ENCODE measurements around the gene ENO2.

ENO2 gene

DNA sequence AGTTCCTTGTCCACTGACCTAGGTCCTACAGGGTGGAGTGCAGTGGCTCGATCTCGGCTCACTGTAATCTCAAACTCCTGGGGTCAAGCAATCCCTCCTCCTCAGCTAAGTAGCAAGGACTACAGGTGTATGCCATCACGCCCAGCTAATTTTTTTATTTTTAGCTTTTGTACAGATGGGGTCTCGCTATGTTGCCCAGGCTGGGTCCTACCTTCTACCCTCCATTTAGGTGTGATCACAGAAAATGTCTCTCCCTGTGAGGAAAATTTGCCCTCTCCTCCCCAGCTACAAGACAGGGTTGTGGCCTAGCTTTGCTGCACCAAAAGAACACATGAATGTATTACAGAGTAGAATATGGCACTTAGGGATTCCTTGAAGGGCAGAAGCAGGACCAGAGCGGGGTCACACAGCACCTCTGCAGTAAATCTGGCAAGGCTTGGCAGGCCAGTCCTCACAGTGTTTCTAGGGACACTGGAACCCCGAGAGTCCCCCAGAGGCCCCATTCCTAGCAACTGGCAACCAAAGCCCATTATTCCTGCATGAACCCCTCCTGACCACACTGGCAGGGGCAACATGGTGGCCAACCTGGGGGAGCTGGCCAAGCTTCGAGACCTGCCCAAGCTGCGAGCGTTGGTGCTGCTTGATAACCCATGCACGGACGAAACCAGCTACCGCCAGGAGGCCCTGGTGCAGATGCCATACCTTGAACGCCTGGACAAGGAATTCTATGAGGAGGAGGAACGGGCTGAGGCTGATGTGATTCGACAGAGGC, 2.0 kb upstream of the ENO2 start:
- DNase-seq (ENCODE audit: low read depth, low spot score) = no peak

DNA sequence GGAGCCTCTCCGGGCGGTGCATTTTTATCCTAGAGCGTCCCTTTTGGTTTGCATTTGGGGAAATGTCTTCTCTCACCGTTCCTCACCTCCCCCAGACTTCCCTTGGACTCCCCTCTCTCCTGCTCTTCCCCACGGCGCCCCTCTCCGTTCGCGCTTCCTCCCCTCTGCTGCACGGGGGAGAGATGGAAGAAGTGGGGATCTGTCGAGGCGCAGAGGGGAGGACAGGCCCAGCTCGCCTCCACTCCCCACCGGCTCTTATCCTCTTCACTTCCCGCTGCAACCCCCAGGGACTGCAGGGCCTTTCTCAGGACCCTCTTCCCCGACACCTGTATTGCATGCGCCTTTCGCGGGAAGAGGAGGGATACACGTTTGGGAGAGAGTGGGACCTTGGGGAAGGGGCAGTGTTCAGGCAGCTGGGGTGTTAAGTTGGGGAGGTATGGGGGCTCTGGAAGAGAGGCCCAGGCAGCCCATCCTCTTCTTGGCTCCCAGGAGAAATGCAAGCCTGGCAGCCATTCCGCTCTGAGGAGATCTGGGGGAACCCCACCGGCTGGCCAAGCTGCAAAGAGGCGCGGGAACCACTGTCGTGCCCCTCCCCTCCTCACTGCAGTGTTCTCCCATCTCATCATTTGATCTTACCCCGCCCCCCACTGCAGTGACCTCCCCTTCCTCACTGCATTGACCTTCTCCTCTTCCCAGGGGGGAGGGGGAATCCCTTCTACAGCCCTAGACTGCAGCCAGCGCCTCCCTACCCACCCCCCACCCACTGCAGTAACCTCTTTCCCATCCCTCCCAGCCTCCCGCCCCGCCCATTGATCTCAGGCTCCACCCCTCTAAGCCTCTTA, 788 bp downstream of the ENO2 start:
- DNase-seq (ENCODE audit: low read depth, low spot score) = peak; percentile 79

DNA sequence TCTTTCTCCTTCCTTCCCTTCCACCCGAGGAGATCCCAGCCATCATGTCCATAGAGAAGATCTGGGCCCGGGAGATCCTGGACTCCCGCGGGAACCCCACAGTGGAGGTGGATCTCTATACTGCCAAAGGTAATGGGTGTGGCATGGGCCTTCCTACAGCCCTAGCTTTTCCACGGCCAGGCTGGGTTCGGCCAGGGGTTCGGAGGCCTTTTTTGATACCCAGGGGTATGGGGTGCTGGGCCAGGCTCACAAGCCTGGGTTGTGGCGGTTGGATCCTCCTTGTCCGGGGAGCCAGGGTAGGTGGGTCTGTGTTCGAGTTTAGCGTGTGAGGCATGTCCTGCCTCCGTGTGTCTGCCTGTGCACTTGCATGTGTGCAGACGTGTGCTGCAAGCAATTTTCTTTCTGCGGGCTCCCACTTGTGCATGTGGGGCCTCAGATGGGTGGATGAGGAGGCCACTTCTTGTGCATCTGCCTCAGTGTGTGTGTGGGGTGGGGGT, 1.5 kb downstream of the ENO2 start:
- no peak for DNase-seq (ENCODE audit: low read depth, low spot score)

DNA sequence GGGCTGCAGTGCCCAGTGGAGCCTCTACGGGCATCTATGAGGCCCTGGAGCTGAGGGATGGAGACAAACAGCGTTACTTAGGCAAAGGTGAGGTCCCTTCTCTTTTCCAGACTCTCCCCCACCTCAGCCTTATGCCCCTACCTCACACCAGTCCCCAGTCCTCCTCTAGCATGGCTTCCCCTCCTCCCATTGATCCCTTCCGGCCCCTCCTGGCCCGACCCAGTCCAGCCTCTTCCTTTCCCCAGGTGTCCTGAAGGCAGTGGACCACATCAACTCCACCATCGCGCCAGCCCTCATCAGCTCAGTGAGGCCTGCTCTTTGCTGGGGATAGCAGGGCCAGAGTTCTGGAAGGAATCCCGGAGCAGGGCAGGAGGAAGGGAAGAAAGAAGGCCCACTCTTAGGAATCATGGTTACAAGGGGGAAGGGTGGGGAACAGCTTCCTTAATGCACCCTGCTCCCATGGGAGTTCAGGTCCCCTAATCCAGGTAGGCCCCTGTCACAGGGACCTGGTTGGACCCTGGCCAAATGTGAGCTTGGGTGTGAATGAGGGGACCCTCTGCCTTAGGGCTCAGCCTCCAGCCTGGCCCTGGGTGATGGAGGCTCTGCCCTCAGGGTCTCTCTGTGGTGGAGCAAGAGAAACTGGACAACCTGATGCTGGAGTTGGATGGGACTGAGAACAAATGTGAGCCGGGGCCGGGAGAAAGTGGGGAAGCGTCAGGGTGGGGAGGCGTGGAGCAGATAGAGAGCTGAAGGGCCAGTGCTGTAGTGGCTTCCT, 2.2 kb downstream of the ENO2 start:
- DNase-seq (ENCODE audit: low read depth, low spot score) = no peak

DNA sequence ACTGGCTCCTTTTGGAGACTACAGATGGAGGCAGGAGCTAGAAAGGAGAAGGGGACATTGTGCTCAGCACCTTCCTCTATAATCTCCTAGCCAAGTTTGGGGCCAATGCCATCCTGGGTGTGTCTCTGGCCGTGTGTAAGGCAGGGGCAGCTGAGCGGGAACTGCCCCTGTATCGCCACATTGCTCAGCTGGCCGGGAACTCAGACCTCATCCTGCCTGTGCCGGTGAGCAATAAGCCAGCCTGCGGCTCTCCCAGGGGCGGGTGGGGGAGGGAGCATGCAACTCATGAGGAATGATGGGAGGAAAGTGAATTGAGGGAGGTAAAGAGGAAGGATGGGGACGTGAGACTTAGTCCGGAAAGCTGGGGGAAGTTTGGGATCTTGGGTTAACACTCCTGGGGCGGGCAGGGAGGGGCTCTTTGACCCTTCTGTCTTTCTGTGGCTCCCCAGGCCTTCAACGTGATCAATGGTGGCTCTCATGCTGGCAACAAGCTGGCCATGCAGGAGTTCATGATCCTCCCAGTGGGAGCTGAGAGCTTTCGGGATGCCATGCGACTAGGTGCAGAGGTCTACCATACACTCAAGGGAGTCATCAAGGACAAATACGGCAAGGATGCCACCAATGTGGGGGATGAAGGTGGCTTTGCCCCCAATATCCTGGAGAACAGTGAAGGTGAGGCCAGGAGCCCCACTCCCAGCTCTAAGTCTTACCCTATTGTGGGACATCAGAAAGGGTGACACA, 3.3 kb downstream of the ENO2 start:
- DNase-seq (ENCODE audit: low read depth, low spot score) = peak; percentile 39

DNA sequence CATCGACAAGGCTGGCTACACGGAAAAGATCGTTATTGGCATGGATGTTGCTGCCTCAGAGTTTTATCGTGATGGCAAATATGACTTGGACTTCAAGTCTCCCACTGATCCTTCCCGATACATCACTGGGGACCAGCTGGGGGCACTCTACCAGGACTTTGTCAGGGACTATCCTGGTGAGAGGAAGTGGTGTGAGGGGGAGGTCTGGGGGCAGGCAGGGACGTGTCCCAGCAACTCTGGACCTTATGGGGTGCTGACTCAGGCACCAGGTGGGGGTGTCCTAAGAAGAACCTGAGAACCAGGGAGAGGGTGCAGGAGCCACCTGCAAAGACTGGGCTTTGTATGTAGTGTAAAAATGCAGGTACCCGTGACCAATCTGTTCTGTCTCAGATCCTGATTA, 5.2 kb downstream of the ENO2 start:
- no peak for DNase-seq (ENCODE audit: low read depth, low spot score)

DNA sequence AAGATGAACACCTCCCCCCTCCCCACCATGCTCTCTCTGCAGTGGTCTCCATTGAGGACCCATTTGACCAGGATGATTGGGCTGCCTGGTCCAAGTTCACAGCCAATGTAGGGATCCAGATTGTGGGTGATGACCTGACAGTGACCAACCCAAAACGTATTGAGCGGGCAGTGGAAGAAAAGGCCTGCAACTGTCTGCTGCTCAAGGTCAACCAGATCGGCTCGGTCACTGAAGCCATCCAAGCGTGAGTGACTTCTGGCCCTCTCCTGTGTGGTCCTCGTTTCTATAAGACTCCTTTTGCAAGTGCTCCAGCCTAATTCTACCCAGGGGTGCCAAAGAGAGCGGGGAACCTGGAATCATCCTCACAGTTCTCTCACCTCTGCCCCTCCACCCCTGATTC, 7.2 kb downstream of the ENO2 start:
- no peak for DNase-seq (ENCODE audit: low read depth, low spot score)

DNA sequence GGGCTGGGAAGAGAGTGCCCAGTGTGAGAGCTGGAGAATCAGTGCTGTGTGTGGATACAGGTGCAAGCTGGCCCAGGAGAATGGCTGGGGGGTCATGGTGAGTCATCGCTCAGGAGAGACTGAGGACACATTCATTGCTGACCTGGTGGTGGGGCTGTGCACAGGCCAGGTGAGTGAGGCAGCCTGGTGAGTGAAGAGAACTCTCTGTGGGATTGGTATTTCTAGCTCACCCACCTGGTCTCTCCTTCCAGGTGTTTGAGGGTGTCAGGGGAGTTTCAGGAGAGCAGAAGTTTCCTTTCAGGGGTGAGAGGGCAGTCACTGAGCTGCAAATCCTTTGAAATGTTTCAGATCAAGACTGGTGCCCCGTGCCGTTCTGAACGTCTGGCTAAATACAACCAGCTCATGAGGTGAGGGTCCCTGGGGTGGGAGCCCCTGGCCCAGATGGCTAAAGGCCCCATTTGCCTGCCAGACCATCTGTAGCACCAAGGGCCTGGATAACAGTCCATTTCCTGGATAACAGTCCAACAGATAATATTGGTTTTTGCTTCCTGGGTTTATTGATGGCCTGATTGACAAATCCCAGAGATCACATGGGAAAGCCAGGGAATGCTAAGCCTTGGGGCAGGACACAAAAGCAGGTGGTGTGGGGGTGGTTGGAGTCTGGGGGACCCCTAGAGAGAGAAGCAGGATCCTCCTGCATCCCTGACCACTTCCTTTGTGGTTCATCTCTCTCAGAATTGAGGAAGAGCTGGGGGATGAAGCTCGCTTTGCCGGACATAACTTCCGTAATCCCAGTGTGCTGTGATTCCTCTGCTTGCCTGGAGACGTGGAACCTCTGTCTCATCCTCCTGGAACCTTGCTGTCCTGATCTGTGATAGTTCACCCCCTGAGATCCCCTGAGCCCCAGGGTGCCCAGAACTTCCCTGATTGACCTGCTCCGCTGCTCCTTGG, 7.9 kb downstream of the ENO2 start:
- no peak for DNase-seq (ENCODE audit: low read depth, low spot score)

DNA sequence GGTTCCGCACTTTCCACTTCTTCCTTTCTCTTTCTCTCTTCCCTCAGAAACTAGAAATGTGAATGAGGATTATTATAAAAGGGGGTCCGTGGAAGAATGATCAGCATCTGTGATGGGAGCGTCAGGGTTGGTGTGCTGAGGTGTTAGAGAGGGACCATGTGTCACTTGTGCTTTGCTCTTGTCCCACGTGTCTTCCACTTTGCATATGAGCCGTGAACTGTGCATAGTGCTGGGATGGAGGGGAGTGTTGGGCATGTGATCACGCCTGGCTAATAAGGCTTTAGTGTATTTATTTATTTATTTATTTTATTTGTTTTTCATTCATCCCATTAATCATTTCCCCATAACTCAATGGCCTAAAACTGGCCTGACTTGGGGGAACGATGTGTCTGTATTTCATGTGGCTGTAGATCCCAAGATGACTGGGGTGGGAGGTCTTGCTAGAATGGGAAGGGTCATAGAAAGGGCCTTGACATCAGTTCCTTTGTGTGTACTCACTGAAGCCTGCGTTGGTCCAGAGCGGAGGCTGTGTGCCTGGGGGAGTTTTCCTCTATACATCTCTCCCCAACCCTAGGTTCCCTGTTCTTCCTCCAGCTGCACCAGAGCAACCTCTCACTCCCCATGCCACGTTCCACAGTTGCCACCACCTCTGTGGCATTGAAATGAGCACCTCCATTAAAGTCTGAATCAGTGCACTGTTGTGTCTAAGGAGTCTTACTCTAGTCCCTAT, 8.8 kb downstream of the ENO2 start:
- DNase-seq (ENCODE audit: low read depth, low spot score) = no peak

DNA sequence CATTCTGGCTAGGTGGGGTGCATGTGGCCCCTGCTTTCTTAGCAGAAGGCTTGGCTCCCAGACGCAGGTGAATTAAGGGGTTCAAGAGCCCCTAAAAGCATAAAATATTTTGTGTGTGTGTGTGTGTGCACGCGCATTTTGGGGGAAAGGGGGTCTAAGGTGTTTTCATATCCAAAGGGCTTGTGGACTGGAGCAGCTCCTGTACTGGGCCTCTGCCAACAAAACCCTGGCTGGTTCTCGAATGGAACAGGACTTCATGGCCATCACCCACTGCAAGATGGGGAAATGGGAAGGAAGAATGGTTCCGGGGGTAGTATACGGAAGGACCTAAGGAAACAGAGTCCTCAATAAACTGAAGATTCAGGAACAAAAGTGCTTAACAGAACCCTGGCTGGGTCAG, 9.5 kb downstream of the ENO2 start:
- no peak for DNase-seq (ENCODE audit: low read depth, low spot score)

DNA sequence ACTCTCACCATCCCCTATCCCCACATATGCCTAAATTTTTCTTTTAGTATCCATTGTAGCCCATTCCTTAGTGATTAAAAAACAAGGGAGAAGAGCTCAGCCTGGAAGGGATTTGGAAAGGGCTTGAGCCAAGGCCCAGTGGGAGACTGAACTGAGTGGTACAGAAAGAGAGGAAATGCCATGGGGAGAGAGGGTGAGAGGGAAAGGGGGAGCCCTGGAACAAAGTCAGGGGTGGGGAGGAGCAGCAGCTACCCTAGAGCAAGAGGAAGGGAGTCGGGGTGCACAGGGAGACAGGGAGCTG, 10.8 kb downstream of the ENO2 start:
- no peak for DNase-seq (ENCODE audit: low read depth, low spot score)

DNA sequence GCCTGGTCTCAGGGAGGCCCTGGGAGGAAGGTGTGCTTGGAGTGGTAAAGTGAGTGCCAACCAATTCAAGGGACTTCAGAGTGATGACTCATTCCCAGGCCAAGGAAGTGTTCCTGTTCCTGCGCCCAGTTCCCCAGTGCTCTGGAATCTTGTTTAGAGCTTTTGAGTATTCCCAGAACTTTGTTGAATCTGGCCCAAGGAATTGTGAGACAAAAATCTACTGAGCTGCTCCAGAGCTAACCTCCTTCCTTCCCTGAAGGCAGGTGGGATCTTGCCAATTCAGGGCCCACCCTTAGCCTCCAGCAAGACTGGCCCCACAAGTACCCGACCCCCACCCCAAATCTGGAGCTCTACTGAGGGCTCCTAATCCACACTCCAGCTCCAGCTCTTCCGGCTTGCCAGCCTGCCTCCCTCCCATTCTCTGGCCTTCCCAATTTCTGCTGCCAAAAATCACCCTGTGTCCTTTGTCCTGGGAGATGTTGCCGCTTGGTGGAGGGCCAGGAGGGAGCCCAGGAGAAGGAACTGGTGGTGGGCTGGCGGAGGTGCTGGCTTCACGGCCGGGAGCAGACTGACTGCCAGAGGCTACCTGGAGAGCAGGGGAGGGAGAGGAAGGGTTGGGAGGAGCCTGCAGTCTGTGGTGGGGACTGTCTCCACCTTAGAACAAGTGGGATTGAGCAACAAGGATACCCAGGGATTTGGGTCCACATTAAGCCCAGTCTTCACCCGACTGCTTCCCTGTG, 11.3 kb downstream of the ENO2 start:
- peak; percentile 92 for DNase-seq (ENCODE audit: low read depth, low spot score)

DNA sequence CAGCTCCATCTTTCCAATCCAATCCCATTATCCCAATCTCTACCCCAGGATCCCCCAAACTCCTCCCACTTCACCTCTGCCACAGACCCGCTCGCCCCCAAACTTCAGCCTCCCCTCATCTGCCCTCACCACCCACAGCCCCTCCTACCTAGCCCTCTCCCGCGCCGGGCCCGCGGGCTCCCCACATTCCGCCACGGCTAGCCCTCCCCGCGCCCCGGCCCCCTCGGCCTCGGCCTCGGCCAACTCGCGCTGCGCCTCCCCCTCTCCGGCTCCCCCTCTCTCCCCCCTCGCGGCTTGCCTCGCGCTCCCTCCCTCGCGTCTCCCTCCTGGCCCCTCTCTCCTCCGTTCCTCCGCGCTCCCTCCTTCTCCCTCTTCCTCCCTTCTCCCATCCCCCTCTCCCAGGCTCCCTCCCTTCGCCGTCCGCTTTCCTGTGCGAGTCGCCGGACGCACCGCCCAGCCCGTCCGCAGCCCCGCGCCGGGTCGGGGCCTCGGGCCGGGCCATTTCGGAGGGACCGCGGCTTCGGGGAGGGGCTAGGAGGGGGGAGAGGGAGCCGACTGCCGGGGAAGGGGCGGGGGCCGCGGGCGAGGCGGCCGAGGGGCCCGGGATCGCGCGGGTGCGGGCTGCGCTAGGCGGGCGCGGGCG, 13.1 kb downstream of the ENO2 start, which contains the start of gene ATN1:
Gene ATN1 (plus strand): TSS at position 581 of the 643 bp plus-strand sequence. CDS start 6,043 bp downstream, outside the sequence.
- peak; percentile 69 for DNase-seq (ENCODE audit: low read depth, low spot score)

DNA sequence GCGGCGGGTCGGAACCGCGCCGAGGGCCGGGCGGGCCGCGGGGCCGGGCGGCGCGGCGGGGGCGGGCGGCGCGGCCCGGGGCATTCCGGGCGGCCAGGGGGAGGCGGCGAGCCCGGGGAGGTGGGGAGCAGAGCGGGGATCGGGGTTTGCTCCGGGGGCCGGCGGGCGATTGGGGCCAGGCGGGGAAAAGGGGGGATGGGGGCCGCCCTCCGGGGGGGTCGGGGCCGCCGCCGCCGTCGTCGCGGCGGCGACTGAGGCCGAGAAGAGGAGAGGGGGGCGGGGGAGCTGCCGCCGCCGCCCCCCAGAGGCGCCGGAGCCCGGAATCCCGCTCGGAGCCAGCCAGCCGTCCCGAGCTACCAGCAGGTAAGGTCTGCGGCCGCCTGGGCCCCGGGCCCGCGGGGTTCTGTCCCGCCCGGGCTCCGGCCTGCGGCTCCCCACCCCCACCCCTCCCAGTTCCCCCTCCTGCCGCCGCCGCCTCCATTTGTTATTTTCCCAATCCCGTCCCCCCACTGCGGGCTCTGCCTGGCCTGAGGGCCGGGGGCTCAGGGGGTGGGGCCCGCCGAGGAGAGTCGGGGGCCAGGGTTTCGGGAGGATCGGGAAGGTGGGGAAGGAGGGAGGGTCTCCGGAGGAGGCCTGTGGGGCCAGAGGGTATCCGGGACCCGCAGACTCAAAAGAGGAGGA, 13.8 kb downstream of the ENO2 start:
- no peak for DNase-seq (ENCODE audit: low read depth, low spot score)

DNA sequence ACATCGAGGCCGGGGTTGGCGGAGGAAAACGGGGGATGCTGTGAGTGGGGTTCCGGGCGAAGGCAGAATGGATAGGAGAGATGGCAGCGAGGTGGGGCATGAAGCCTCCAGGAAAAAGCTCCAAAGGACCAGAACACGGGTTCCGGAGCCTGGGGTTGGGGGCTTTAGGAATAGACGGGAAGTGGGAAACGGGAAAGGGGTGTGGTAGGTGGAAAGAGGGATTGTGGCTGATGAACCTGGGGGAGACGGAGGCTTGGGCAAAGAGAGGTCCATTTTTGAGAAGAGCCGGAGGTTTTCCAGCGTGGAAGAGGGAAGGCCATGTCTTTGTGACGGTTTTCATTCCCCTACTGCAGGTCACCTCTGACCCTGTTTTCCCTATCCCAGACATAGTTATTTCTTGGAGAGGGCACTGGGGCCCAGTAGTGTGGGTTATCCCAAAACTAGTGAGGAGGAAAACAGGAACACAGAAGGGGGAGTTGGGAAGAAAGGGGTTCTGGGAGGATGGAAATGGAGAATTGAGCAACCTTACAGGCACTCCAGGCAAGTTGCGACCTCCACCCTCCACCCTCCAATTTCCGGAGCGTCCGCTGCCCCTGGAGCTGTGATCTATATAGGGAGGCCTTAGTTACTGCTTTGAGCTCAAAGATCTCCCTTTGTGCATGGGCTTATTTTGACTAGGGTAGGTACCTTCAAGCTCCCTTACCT, 14.5 kb downstream of the ENO2 start:
- no peak for DNase-seq (ENCODE audit: low read depth, low spot score)

DNA sequence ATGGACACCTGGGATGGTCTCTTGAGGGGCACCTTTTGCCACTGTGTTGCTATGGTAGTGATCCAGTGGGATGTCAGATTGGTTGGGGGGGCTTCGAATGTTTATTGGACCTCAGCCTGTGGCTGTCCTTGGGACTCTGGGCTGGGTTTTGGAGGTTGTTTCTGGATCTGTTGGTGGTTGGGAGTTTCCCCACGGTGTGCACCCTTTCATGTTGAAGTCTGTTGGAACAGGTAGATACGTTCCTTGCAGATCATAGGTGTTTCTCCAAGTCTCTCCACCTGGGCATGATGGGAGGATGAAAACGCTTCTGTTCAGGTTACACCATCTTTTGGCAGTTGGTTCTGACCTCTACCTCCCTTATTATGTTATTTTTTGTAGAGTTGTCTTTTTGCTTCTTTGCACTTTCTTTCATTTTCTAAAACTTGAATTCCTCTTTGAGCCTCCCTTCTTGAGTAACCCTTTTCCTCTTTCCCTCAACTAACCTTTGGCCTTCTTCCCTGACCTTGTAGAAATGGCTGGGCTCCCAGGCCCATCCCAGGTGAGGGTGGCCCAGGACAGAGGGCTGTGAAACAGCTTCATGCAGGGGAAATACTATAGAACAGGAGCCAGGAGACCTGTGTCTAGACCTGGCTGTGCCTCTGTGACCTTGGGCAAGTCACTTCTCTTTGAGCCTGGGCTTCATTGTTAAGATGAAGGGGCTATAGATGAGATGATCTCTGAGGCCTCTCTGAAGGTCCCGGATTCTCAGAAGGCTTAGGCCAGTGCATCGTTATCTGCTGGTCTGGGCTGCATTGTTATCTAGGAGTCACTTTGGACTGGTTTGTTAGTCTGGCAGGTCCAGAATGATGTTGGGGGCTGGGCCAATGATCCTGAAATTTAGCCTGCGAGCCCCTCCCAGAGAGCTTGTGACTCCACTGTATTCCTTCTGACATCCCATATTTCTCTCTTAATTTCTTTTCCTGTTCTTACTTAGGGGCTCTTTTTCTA, 15.4 kb downstream of the ENO2 start:
- no peak for DNase-seq (ENCODE audit: low read depth, low spot score)
